ENCODE data around the gene SLIT3.

Gene SLIT3

DNA sequence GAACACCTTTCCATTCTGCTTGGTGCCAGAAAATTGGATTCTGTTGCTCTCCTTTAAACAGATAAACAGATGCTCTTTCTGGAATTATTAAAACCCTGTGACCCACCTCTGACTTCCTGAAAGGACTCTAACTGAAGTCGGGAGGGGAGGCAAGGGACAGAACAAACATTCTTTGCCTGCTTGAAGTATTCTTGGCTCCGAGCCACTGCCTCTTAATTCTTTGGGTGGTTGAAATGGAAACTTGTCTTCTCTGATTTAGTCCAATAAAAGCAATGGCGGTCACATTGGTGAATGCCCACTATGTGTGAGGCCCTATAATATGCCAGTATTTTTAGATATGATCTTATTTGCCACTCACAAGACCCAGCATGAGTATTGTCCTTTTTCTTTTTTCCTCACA lies 236.8 kb downstream of the SLIT3 start:
- Histone ChIP-seq H3K9me2 (replicated peaks; ENCODE audit: low read depth, low read length) (no peaks in the 10 kb centered on the region), H3K27me3 (ENCODE audit: insufficient read depth, low read length, poor library complexity, severe bottlenecking) (no peaks in the 10 kb centered on the region), H4K20me1 (ENCODE audit: insufficient read depth, low read length, poor library complexity, severe bottlenecking) (no peaks in the 10 kb centered on the region), H3K4me3 (ENCODE audit: low read length, poor library complexity, severe bottlenecking) (no peak overlapping the region), H2AFZ (ENCODE audit: low read length) (no peak overlapping the region), H3K4me2 (ENCODE audit: low read depth, low read length, poor library complexity, severe bottlenecking) (no peak overlapping the region), H3K36me3 (ENCODE audit: insufficient read depth, low read length) (no peaks in the 10 kb centered on the region), H3F3A (ENCODE audit: low read depth) (no peaks in the 10 kb centered on the region), H3K9ac (ENCODE audit: low read depth, low read length, poor library complexity, severe bottlenecking) (no peak overlapping the region), H3K4me1 (ENCODE audit: insufficient read depth, low read length, poor library complexity, severe bottlenecking) (no peaks in the 10 kb centered on the region), H3K9me3 (ENCODE audit: insufficient read depth, low read depth, low read length) (no peaks in the 10 kb centered on the region), H3K79me2 (ENCODE audit: insufficient read depth, low read length) (no peaks in the 10 kb centered on the region)
- no peak for TF ChIP-seq EZH2phosphoT487 (IDR thresholded peaks at IDR 0.05; ENCODE audit: borderline replicate concordance)
- TF ChIP-seq, protein P1, sequence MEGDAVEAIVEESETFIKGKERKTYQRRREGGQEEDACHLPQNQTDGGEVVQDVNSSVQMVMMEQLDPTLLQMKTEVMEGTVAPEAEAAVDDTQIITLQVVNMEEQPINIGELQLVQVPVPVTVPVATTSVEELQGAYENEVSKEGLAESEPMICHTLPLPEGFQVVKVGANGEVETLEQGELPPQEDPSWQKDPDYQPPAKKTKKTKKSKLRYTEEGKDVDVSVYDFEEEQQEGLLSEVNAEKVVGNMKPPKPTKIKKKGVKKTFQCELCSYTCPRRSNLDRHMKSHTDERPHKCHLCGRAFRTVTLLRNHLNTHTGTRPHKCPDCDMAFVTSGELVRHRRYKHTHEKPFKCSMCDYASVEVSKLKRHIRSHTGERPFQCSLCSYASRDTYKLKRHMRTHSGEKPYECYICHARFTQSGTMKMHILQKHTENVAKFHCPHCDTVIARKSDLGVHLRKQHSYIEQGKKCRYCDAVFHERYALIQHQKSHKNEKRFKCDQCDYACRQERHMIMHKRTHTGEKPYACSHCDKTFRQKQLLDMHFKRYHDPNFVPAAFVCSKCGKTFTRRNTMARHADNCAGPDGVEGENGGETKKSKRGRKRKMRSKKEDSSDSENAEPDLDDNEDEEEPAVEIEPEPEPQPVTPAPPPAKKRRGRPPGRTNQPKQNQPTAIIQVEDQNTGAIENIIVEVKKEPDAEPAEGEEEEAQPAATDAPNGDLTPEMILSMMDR (conservative IDR thresholded peaks at IDR 0.05; ENCODE audit: low read length), result no peak

DNA sequence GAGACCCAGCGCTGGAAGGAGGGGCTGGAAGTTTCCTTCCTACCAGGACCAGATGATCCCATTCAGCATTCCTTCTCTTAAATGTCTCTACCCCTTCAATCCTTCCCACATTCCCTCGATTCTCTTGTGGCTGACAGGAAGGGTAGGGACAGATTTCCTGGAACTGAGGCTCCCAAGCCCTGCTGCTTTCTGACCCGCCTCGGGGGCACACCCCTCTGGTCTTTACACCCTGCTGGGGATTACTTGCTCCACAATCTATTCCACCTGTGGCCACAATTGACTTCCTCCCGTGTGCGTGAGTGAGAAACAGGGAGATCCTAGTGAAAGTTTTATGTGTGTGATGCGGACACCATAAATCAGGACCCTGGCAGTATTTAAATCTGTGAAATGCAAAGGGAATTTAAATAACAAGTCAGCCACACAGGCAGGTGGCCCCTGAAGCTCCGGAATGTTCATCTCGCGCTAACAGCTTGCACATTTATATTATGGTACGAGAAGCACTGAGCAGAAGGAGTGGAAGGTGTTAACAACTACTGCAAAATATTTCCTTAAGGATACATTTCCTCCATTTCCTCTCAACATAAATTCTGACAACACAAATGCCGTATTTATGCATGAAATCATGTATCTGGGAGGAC lies 237.5 kb downstream of the SLIT3 start:
- TF ChIP-seq, protein P1 (conservative IDR thresholded peaks at IDR 0.05; ENCODE audit: low read length), result no peak
- no peak for TF ChIP-seq EZH2phosphoT487 (IDR thresholded peaks at IDR 0.05; ENCODE audit: borderline replicate concordance)
- Histone ChIP-seq H3K36me3 (ENCODE audit: insufficient read depth, low read length) (no peaks in the 10 kb centered on the region), H3K9ac (ENCODE audit: low read depth, low read length, poor library complexity, severe bottlenecking) (no peak overlapping the region), H3K9me3 (ENCODE audit: insufficient read depth, low read depth, low read length) (no peaks in the 10 kb centered on the region), H2AFZ (ENCODE audit: low read length) (no peak overlapping the region), H3K4me3 (ENCODE audit: low read length, poor library complexity, severe bottlenecking) (no peak overlapping the region), H4K20me1 (ENCODE audit: insufficient read depth, low read length, poor library complexity, severe bottlenecking) (no peaks in the 10 kb centered on the region), H3K4me2 (ENCODE audit: low read depth, low read length, poor library complexity, severe bottlenecking) (no peak overlapping the region), H3K79me2 (ENCODE audit: insufficient read depth, low read length) (no peaks in the 10 kb centered on the region), H3F3A (ENCODE audit: low read depth) (no peaks in the 10 kb centered on the region), H3K9me2 (replicated peaks; ENCODE audit: low read depth, low read length) (no peaks in the 10 kb centered on the region), H3K27me3 (ENCODE audit: insufficient read depth, low read length, poor library complexity, severe bottlenecking) (no peaks in the 10 kb centered on the region), H3K4me1 (ENCODE audit: insufficient read depth, low read length, poor library complexity, severe bottlenecking) (no peaks in the 10 kb centered on the region)

DNA sequence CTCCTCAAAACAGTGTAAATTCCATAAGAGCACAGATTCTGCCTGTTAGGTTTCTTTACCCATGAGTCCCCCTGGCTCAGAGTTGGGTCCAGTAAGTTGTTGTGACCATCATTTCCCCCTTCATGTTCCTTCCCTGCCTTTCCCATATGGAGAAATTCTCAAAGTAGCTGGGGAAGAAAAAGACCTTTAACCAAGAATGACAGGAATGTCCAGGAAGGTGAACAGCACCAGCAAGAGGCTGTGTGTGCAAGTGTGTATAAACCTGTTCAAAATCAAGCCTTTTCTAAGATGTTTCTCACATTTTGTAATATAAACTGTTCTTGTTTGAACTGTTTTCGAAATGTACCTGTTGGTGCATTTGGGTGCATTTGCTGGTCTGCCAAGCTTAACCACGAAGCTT lies 238.2 kb downstream of the SLIT3 start:
- no peak overlapping the region for H3K9ac ChIP-seq (ENCODE audit: low read depth, low read length, poor library complexity, severe bottlenecking)
- H3K27me3 ChIP-seq (ENCODE audit: insufficient read depth, low read length, poor library complexity, severe bottlenecking), result no peaks in the 10 kb centered on the region
- no peaks in the 10 kb centered on the region for H4K20me1 ChIP-seq (ENCODE audit: insufficient read depth, low read length, poor library complexity, severe bottlenecking)
- H3K4me2 ChIP-seq (ENCODE audit: low read depth, low read length, poor library complexity, severe bottlenecking), result no peak overlapping the region
- H3F3A ChIP-seq (ENCODE audit: low read depth), result no peaks in the 10 kb centered on the region
- no peaks in the 10 kb centered on the region for H3K9me2 ChIP-seq (replicated peaks; ENCODE audit: low read depth, low read length)
- H3K36me3 ChIP-seq (ENCODE audit: insufficient read depth, low read length), result no peaks in the 10 kb centered on the region
- H2AFZ ChIP-seq (ENCODE audit: low read length), result no peak overlapping the region
- no peaks in the 10 kb centered on the region for H3K79me2 ChIP-seq (ENCODE audit: insufficient read depth, low read length)
- H3K4me3 ChIP-seq (ENCODE audit: low read length, poor library complexity, severe bottlenecking), result no peak overlapping the region
- no peaks in the 10 kb centered on the region for H3K4me1 ChIP-seq (ENCODE audit: insufficient read depth, low read length, poor library complexity, severe bottlenecking)
- H3K9me3 ChIP-seq (ENCODE audit: insufficient read depth, low read depth, low read length), result no peaks in the 10 kb centered on the region
- TF ChIP-seq, protein P1 (conservative IDR thresholded peaks at IDR 0.05; ENCODE audit: low read length), result no peak
- no peak for TF ChIP-seq EZH2phosphoT487 (IDR thresholded peaks at IDR 0.05; ENCODE audit: borderline replicate concordance)

Measured in Loucy (cell line).